Nephron progenitor cell (in vitro differentiated cells): ENCODE results near the gene METTL8.
A peak's percentile ranks its signal among the peaks of the same experiment; 100 is the strongest.
"Not testable (repeated sequence)": the region's sequence is repeated elsewhere in the genome, so short reads cannot be mapped to it uniquely, and the experiment has no call there.

ENCODE experiments used
- DNase-seq: peaks from one replicate; pipeline ENCODE4 v3.0.0; 2021
- H3K27ac Mint-ChIP-seq: 2 replicates; pipeline ENCODE4 v1.8.0; 2021; ENCODE audit warnings: mild to moderate bottlenecking, moderate library complexity, mixed read lengths
- H3K27me3 Mint-ChIP-seq: 2 replicates; pipeline ENCODE4 v1.8.0; 2021; ENCODE audit warnings: mild to moderate bottlenecking, low read depth, mixed read lengths; ENCODE audit not compliant: poor library complexity
- H3K36me3 Mint-ChIP-seq: 2 replicates; pipeline ENCODE4 v1.8.0; 2021; ENCODE audit warnings: low read depth, mixed read lengths
- H3K4me1 Mint-ChIP-seq: 2 replicates; pipeline ENCODE4 v1.8.0; 2021; ENCODE audit warnings: mixed read lengths
- H3K4me3 Mint-ChIP-seq: 2 replicates; pipeline ENCODE4 v1.8.0; 2021; ENCODE audit warnings: mild to moderate bottlenecking, moderate library complexity, mixed read lengths
- H3K9me3 Mint-ChIP-seq: 2 replicates; pipeline ENCODE4 v1.8.0; 2021; ENCODE audit warnings: mild to moderate bottlenecking, moderate library complexity, mixed read lengths
- TF ChIP-seq, protein P1 (sequence below): fragments of 200-600 bp; sonication (generic); IDR thresholded peaks from 2 replicates; pipeline ENCODE4 v1.5.0; 2021; ENCODE audit warnings: antibody characterized with exemption

Gene METTL8

DNA sequence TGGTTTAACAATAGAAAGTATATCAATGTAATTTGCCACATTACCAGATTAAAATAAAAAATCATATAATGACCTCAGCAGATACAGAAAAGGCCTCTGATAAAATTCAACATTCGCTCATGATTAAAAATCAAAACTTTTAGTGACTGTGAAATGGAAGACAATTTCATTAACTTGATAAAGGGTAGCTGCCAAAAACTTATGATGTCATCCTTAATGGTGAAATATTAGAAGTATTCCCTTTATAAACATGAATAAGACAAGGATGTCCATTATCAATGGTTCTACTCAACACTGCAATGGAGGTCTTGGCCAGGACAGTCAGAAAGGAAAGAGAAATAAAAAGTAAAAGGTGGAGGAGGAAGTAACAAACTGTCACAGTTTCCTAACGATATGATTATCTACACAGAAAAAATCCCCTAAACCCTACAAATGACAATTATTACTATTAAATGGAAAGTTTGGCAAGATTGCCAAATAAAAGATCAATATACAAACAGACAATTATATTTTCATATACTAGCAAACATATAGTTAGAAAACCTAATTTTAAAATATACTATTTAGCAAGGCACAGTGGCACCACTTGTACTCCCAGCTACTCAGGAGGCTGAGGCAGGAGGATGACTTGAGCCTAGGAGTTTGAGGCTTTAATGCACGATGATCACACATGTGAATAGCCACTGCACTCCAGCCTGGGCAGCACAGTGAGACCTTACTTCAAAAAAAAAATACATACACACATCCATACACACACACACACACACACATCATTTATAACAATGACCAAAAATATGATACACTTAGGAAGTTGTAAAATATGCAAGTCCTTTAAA lies 12.8 kb downstream of the METTL8 start:
- TF ChIP-seq, protein P1, sequence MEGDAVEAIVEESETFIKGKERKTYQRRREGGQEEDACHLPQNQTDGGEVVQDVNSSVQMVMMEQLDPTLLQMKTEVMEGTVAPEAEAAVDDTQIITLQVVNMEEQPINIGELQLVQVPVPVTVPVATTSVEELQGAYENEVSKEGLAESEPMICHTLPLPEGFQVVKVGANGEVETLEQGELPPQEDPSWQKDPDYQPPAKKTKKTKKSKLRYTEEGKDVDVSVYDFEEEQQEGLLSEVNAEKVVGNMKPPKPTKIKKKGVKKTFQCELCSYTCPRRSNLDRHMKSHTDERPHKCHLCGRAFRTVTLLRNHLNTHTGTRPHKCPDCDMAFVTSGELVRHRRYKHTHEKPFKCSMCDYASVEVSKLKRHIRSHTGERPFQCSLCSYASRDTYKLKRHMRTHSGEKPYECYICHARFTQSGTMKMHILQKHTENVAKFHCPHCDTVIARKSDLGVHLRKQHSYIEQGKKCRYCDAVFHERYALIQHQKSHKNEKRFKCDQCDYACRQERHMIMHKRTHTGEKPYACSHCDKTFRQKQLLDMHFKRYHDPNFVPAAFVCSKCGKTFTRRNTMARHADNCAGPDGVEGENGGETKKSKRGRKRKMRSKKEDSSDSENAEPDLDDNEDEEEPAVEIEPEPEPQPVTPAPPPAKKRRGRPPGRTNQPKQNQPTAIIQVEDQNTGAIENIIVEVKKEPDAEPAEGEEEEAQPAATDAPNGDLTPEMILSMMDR = no peak
- peaks cover 48% of the 10 kb centered on the region for H3K36me3 Mint-ChIP-seq
- peaks cover 38% of the 10 kb centered on the region for H3K9me3 Mint-ChIP-seq
- no peak for DNase-seq
- H3K4me3 Mint-ChIP-seq = no peak overlapping the region
- peaks cover 3% of the 10 kb centered on the region for H3K27me3 Mint-ChIP-seq
- H3K27ac Mint-ChIP-seq = no peak overlapping the region
- peaks cover 2% of the 10 kb centered on the region for H3K4me1 Mint-ChIP-seq

DNA sequence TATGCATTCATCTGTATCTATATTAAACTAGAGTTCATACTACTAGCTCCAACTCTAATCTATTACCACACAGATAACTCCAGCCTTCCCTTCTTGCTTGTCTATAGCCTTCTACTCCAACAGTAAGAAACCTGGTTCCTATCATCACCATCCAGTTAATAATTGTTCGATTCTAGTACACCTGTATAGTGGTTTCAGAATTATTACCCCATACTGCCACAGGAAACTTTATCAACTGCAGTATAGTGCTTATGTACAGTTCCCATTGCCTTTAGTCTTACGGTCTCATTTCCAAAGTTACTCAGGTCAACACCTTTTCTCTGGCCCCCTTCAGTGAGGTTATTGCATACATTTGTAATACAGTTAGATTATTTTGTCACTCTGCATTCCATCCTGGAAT lies 14.5 kb downstream of the METTL8 start:
- no peak for DNase-seq
- H3K27ac Mint-ChIP-seq = no peak overlapping the region
- H3K9me3 Mint-ChIP-seq = peaks cover 23% of the 10 kb centered on the region
- TF ChIP-seq, protein P1 = no peak
- peaks cover 5% of the 10 kb centered on the region for H3K4me1 Mint-ChIP-seq
- H3K27me3 Mint-ChIP-seq = no peaks in the 10 kb centered on the region
- H3K4me3 Mint-ChIP-seq = no peak overlapping the region
- H3K36me3 Mint-ChIP-seq = peaks cover 32% of the 10 kb centered on the region

DNA sequence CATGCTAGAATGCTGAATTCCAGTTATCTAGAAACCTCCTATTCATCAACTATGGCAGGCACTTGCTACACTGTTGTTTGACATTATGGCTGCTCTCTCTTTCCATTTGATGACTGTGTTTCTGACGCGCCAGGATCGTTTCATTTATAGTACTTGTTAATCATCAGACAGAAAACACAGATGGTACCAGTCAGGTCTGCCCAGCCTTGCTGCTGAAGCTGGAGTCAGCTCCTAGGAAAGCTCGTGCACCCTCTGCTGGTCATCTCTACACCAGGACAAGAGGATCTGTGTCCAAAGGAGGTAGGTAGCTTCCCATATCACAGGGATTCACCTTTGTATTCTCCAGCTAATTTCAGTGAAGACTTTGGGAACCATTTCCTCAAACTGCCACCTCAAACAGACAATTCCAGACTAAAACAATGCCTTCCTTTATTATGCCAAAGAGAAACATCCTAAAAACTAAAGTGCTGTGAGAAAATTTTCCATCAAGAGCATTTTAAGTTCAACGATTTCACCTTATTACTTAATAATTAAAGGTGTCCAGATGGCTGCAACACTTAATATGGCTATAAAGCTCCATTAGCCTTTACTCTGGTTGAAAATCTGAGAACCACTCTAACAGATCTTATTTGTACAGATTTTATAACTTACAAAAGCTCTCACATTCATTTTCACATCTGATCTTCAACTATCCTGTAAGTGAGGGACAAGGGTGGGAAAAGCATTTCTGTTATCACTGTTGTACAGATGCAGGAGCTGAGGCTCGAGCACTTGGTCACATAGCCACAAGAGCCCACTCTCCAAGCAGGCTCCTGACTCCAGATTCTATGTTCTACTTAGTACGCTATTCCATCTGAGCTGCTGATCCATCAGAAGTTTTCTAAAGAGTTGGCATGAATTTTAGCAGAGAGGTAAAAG lies 17.5 kb downstream of the METTL8 start:
- Mint-ChIP-seq H3K4me1 (peaks cover 5% of the 10 kb centered on the region), H3K4me3 (no peak overlapping the region), H3K9me3 (no peaks in the 10 kb centered on the region), H3K36me3 (peaks cover 5% of the 10 kb centered on the region), H3K27me3 (no peaks in the 10 kb centered on the region), H3K27ac (no peak overlapping the region)
- DNase-seq = peak; percentile 78
- TF ChIP-seq, protein P1 = peak; percentile 78

DNA sequence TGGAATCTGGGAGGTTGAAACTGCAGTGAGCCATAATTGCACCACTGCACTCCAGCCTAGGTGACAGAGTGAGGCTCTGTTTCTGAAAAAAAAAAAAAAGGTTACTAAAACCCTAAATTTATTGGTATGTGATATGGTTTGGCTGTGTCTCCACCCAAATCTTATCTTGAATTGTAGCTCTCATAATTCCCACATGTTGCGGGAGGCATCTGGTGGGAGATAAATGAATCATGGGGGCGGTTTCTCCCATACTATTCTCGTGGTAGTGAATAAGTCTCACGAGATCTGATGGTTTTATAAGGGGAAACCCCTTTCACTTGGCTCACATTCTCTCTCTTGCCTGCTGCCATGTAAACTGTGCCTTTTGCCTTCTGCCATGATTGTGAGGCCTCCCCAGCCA lies 19.1 kb downstream of the METTL8 start:
- H3K4me1 Mint-ChIP-seq = peaks cover 11% of the 10 kb centered on the region
- DNase-seq, H3K4me3 Mint-ChIP-seq, H3K36me3 Mint-ChIP-seq, H3K27ac Mint-ChIP-seq, H3K9me3 Mint-ChIP-seq, H3K27me3 Mint-ChIP-seq: not testable (repeated sequence)

GRCh38 chr2:171412571-171413175 lies 21.1 kb downstream of the METTL8 start:
- TF ChIP-seq, protein P1 = no peak
- no peak overlapping the region for H3K27ac Mint-ChIP-seq
- no peak for DNase-seq
- H3K4me3 Mint-ChIP-seq = no peak overlapping the region
- no peaks in the 10 kb centered on the region for H3K9me3 Mint-ChIP-seq
- peaks cover 15% of the 10 kb centered on the region for H3K4me1 Mint-ChIP-seq
- H3K27me3 Mint-ChIP-seq = peaks cover 4% of the 10 kb centered on the region
- no peaks in the 10 kb centered on the region for H3K36me3 Mint-ChIP-seq
